ENCODE results near the gene CETN3.

The CETN3 gene

GRCh38 chr5:90409318-90410177 lies at the start of gene CETN3:
Gene CETN3 (minus strand): TSS chr5:90409756. CDS start chr5:90409661, 95 bp downstream.
- DNase-seq: peak; percentile 93

- DNase-seq: no peak
Measured at GRCh38 chr5:90446961-90447360, 37.4 kb upstream of the CETN3 start.

GRCh38 chr5:90440644-90441043 lies 31.1 kb upstream of the CETN3 start:
- no peak for DNase-seq

- DNase-seq: no peak
Measured at GRCh38 chr5:90438100-90438499, 28.5 kb upstream of the CETN3 start.

- DNase-seq: no peak
Measured at GRCh38 chr5:90437663-90438062, 28.1 kb upstream of the CETN3 start.

GRCh38 chr5:90434116-90434714 lies 24.7 kb upstream of the CETN3 start:
- DNase-seq: peak; percentile 3

GRCh38 chr5:90424245-90424644 lies 14.7 kb upstream of the CETN3 start:
- no peak for DNase-seq

GRCh38 chr5:90421136-90421535 lies 11.6 kb upstream of the CETN3 start:
- DNase-seq: no peak

- no peak for DNase-seq
Measured at GRCh38 chr5:90418214-90418613, 8.7 kb upstream of the CETN3 start.

GRCh38 chr5:90410178-90410762 lies 714 bp upstream of the CETN3 start:
- peak; percentile 34 for DNase-seq

GRCh38 chr5:90408571-90409317 lies 812 bp downstream of the CETN3 start:
- DNase-seq: no peak

GRCh38 chr5:90406466-90406865 lies 3.1 kb downstream of the CETN3 start:
- no peak for DNase-seq

- no peak for DNase-seq
Measured at GRCh38 chr5:90402521-90403255, 6.9 kb downstream of the CETN3 start.

GRCh38 chr5:90399251-90399650 lies 10.3 kb downstream of the CETN3 start:
- no peak for DNase-seq

GRCh38 chr5:90398726-90399125 lies 10.8 kb downstream of the CETN3 start:
- no peak for DNase-seq

- DNase-seq: no peak
Measured at GRCh38 chr5:90395005-90395404, 14.6 kb downstream of the CETN3 start.

- DNase-seq: no peak
Measured at GRCh38 chr5:90390928-90391327, 18.6 kb downstream of the CETN3 start.

GRCh38 chr5:90390326-90390725 lies 19.2 kb downstream of the CETN3 start:
- DNase-seq: no peak

GRCh38 chr5:90387508-90387907 lies 22.0 kb downstream of the CETN3 start:
- DNase-seq: no peak

GRCh38 chr5:90386099-90386710 lies 23.4 kb downstream of the CETN3 start:
- peak; percentile 23 for DNase-seq

- no peak for DNase-seq
Measured at GRCh38 chr5:90384389-90384788, 25.2 kb downstream of the CETN3 start.

GRCh38 chr5:90383903-90384302 lies 25.7 kb downstream of the CETN3 start:
- no peak for DNase-seq

Data from NCI-H1694 treated with DMSO at 0.1 percent for 48 hours (cell line).